ENCODE results near the gene SLC22A23.

Gene SLC22A23

GRCh38 chr6:3329393-3330051, 127.3 kb downstream of the SLC22A23 start:
- DNase-seq = no peak

GRCh38 chr6:3328796-3329195, 128.1 kb downstream of the SLC22A23 start:
- DNase-seq = no peak

DNA sequence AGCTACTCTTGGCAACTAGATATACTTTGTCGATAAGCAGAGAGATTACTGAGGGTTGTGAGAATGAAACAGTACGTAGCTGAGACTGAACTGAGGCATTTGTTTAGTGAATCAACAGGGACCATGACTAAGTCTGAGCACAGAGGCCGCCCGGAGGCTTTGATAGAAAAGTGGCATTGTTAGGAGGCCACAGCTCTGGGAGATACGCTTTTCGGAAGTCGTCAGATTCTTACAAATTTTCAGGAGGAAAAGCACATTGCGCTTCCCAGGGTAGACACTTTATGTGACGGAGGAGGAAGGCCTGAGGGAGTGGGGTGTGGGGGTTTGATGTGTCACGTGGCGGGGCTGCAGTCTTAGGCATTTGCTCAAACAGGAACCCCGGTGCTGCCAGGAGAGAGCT, 128.7 kb downstream of the SLC22A23 start:
- no peak for DNase-seq

DNA sequence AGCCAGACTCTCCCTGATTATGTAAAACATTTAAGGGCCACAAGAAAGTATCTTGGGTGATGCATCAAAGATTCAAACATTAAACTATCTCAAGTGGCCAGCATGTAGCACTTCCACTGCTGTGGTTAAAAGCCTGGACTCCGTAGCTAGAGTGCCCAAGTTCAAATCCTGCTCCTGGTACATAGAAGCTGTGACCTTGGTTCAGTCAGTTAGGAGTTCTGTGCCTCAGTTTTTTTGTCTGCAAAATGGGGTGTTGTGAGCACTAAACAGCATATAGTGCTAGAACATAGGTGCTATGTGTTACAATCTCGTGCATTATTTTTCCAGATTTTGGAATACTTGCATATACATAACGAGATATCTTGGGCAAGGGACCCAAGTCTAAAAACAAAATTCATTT, 129.4 kb downstream of the SLC22A23 start:
- DNase-seq = no peak

- no peak for DNase-seq
These were observed 129.9 kb downstream of the SLC22A23 start for GRCh38 chr6:3326981-3327380.

- DNase-seq = peak; percentile 15
These were observed 130.5 kb downstream of the SLC22A23 start for GRCh38 chr6:3326184-3326971.

- peak; percentile 60 for DNase-seq
These were observed 131.6 kb downstream of the SLC22A23 start for GRCh38 chr6:3325210-3325609.

- DNase-seq = peak; percentile 88
These were observed 132.4 kb downstream of the SLC22A23 start for GRCh38 chr6:3324262-3324942.

- DNase-seq = no peak
These were observed 133.1 kb downstream of the SLC22A23 start for GRCh38 chr6:3323696-3324261.

- no peak for DNase-seq
These were observed 133.7 kb downstream of the SLC22A23 start for GRCh38 chr6:3323148-3323547.

DNA sequence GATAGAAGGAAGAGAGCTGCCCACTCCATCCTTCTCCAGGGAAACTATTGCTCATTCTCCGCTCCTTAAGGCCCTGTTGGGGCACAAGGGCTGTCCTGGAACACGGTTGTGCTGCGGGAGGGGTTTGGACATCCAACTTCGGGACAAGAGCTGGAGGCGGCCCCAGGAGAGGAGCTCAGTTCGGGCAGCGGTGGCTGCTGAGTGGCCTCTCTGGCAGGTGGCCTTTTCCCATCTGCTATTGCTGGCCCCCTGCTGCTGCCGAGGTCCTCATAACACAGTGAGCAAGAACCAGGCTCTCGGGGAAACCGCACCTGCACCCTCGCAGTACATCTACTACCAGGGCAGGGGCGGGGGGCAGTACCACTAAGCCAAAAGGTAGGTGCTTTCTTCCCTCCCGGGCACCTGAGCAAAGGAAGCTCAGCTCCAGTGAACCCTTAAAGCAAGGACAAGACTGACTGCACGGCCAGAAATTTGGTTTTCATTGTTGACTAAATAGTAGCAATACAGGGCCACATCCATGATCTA, 134.4 kb downstream of the SLC22A23 start:
- no peak for DNase-seq

- no peak for DNase-seq
These were observed 135.0 kb downstream of the SLC22A23 start for GRCh38 chr6:3321875-3322274.

DNA sequence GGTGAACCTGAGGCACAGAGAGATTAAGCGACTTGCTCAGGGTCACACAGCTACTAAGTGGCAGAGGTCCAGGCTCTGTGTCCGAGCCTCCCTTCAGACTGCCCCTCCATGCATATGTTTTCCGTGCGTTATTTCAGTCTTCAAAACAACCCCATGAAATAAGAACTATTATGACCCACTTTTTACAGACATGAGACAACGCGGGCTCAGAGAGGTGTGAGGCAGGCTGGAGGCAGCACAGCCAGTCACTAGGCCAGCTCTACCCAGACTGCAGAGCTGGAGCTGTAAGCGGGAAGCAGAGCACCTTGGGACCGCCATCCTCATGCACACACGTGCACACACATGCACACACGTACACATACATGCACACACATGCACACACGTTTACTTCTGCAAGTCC, 135.8 kb downstream of the SLC22A23 start:
- DNase-seq = no peak

DNA sequence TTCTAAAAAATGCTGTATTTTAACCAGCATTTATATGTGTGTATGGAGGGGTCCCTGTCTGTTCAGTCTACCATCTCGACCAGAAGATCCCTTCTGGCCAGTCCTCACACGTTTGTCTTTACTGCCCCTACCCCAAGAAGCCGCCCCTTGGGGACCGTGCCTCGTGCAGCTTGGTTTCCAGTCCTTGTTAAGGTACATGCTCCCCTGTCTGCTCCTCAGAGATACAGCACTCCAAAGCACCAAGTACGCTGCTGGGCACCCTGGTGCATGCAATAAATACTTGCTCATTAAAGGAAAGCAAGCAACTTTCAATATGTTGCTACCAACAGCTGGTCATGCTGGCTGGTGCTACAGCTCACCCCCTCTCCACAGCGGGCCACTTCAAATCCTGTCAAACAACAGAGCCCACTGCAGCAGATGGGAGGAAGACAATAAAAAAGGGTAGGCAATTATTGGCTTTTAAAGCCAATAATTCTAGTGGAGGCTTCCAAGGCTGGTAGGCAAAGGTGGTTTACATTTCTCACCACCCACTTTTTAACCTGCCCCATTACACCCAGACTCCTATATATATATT, 136.5 kb downstream of the SLC22A23 start:
- no peak for DNase-seq

DNA sequence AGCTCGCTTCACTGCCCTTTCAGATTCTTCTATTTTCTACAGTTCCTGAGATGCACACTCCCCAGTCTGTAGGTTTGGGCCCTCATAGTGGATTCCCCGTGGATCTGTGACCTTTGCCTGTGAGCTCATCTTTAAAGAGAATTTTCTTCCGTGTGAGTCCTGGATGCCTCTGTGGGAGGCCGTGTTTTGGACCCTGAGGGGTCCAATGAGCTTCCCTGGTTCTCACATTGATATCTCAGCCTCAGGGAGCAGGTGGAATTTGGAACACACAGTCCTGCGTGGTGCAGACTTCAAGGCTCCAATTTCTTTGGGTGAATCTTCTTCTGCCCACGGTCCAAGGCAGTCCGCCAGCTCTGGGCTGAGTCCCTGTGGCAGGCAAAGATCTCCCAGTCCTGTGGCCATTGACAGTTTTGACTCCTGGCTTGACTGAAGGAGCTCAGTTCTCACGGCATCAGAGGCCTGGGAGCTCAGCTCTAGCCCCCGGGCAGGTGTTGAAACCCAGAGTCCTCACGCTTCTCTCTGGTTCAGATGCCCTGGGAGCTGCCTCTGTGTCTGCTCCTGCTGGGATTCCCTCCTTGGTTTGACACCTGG, 137.1 kb downstream of the SLC22A23 start:
- DNase-seq = no peak

GRCh38 chr6:3318821-3319540, 137.9 kb downstream of the SLC22A23 start:
- no peak for DNase-seq

DNA sequence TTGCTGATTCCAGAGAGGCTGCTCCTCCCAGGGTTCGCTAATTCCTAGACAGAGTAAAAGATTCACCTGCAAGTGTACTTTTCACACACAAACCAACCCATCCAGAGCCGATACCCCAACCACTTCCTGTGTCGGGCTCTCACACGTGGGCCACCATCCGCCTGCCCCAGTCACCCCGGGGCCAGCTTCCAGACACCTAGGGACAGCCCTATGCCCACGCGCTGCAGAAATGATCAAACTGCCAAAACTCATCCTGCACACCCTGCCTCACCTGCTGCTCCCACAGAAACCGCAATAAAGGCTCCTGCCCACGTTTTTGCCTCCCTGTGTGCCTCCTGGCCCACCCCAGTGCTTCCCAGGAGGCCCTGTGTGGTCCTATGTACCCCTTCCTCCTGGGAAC, 138.6 kb downstream of the SLC22A23 start:
- DNase-seq = no peak

DNA sequence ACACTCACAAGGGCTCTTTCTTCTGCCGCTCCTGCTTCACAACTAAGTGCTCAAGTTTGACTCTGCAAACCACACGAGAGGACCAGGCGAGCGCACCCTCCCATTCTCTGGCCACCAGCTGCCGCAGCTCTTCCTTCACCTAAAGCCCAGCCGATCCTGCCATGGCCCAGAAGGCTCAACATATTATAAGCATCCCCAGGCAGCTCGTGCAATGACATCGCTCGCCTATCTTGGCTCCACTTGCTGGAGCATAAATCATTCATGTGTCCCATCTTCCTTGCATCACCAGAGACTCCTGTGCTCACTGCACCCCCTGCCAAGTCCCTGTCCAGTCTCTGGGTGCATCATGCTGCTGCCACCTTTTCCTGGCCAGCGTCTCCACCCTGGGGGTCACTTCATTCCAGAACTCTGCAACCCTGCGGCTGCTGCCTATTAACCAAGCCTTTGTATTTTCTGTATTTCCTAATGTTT, 139.1 kb downstream of the SLC22A23 start:
- DNase-seq = peak; percentile 19

- no peak for DNase-seq
These were observed 140.0 kb downstream of the SLC22A23 start for GRCh38 chr6:3316818-3317217.

DNA sequence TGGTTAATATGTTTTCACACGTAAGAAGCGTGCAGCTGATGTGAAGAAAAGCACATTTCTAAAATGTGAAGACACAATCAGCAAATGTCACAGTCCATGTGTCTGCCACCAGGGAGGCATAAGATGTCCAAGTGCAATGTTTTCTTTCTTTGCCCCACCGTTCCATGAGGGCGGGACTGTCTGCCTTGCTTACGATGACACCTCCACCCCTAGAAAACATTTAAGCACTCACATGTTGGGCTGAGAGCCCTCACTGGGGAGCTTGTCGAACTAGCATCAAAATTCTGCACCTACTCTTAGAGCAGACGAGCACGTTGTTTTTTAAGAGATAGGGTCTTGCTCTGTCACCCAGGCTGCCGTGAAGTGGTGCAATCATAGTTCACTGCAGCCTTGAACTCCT, 140.5 kb downstream of the SLC22A23 start:
- DNase-seq = no peak

- no peak for DNase-seq
These were observed 141.0 kb downstream of the SLC22A23 start for GRCh38 chr6:3315841-3316240.
